Endothelial cell of umbilical vein (primary cell): Measurements from ENCODE around the gene INPP4B. TPM values are rescaled to one million over a fixed set of nuclear protein-coding genes. Genes with fewer than 3 reads are reported as not detected.

Experiments
- BruUV-seq: library from RNA; stranded (reverse); fragments of 400-500 nt; replicated peaks from 2 replicates; lab custom pipeline; 2021; lab: Mats Ljungman, UMichigan
- CTCF ChIA-PET: fragments of 300-600, 350-600 bp; sonication (Branson Sonifier 250); formaldehyde crosslinking; loops from one replicate; lab custom pipeline; 2021; ENCODE audit warnings: antibody characterized with exemption, inconsistent platforms; lab: Charles Lee
- POLR2A ChIA-PET: fragments of 300-600, 350-600 bp; sonication (Branson Sonifier 250); formaldehyde crosslinking; loops from one replicate; lab custom pipeline; 2021; ENCODE audit warnings: antibody characterized with exemption, inconsistent platforms; lab: Charles Lee
- DNase-seq: peaks from one replicate; pipeline ENCODE4 v3.0.0-alpha.2; 2011; ENCODE audit warnings: low read depth, low spot score
- FAIRE-seq: peaks from 2 replicates; lab custom pipeline; 2011; peaks lifted over from hg19 to GRCh38; lab: Jason Lieb, UNC
- H2AFZ ChIP-seq: 2 replicates; pipeline ENCODE4 v1.6.0; 2012; ENCODE audit warnings: low read depth, low read length, control low read depth, inconsistent platforms
- H3K27ac ChIP-seq: 2 replicates; pipeline ENCODE4 v1.5.1; 2011; ENCODE audit warnings: low read depth, mild to moderate bottlenecking, control low read depth, low read length, moderate library complexity; ENCODE audit not compliant: insufficient read depth
- H3K27me3 ChIP-seq, 2 experiments: 2 replicates each; pipeline versions ENCODE4 v1.6.0 to v1.6.1; 2011; ENCODE audit warnings: low read length in 2 of 2, mixed read lengths in 1 of 2; ENCODE audit not compliant: control insufficient read depth in 2 of 2, insufficient read depth in 2 of 2
- H3K36me3 ChIP-seq, 2 experiments: 2 replicates in 1 of 2; 3 replicates in 1 of 2; pipeline ENCODE4 v1.5.1; 2011; ENCODE audit warnings: low read length in 2 of 2, mild to moderate bottlenecking in 1 of 2, moderate library complexity in 1 of 2; ENCODE audit not compliant: control insufficient read depth in 2 of 2, insufficient read depth in 2 of 2; ENCODE audit errors: extremely low read depth in 1 of 2
- H3K4me1 ChIP-seq: 3 replicates; pipeline ENCODE4 v1.5.1; 2011; ENCODE audit warnings: mild to moderate bottlenecking, low read length; ENCODE audit not compliant: control insufficient read depth, insufficient read depth; ENCODE audit errors: extremely low read depth
- H3K4me2 ChIP-seq: 2 replicates; pipeline ENCODE4 v1.6.1; 2011; ENCODE audit warnings: low read length, control low read depth, mixed read lengths; ENCODE audit not compliant: insufficient read depth
- H3K4me3 ChIP-seq, 3 experiments: fragments of 200-600 bp in 1 of 3; sonication (generic), shearing (Covaris generic) in 1 of 3; replicated peaks in 1 of 3; 2 replicates each; pipeline ENCODE4 v1.5.1; 2011 to 2016; ENCODE audit warnings: control low read depth in 3 of 3, low read length in 3 of 3, mild to moderate bottlenecking in 2 of 3, inconsistent platforms in 1 of 3, low read depth in 1 of 3, moderate library complexity in 1 of 3; ENCODE audit not compliant: insufficient read depth in 1 of 3
- H3K79me2 ChIP-seq: 2 replicates; pipeline ENCODE4 v1.6.0; 2012; ENCODE audit warnings: low read length, inconsistent platforms; ENCODE audit not compliant: control insufficient read depth, insufficient read depth
- H3K9ac ChIP-seq: replicated peaks from 2 replicates; pipeline ENCODE3; 2011; ENCODE audit warnings: low read length, control low read depth; ENCODE audit not compliant: insufficient read depth; ENCODE audit errors: extremely low read depth
- H3K9me1 ChIP-seq: replicated peaks from 3 replicates; pipeline ENCODE4 v1.6.0; 2011; ENCODE audit warnings: mild to moderate bottlenecking, low read length; ENCODE audit not compliant: control insufficient read depth, insufficient read depth; ENCODE audit errors: extremely low read depth
- H3K9me3 ChIP-seq: replicated peaks from 2 replicates; pipeline ENCODE4 v1.5.1; 2012; ENCODE audit warnings: low read length, inconsistent platforms; ENCODE audit not compliant: control insufficient read depth, insufficient read depth
- H4K20me1 ChIP-seq: replicated peaks from 2 replicates; pipeline ENCODE3; 2011; ENCODE audit warnings: mild to moderate bottlenecking, low read length; ENCODE audit not compliant: control insufficient read depth, insufficient read depth; ENCODE audit errors: extremely low read depth
- EZH2 ChIP-seq: IDR thresholded peaks from 2 replicates; pipeline ENCODE4 v1.6.1; 2012; ENCODE audit warnings: borderline replicate concordance, low read depth, mild to moderate bottlenecking, moderate library complexity, low read length, inconsistent platforms; ENCODE audit not compliant: severe bottlenecking
- FOS ChIP-seq: IDR thresholded peaks from 2 replicates; pipeline ENCODE4 v1.6.1; 2011; ENCODE audit warnings: mild to moderate bottlenecking, low read length, moderate library complexity, borderline replicate concordance; ENCODE audit not compliant: insufficient read depth
- GATA2 ChIP-seq: IDR thresholded peaks from 2 replicates; pipeline ENCODE4 v1.7.0; 2011; ENCODE audit warnings: low read depth, mild to moderate bottlenecking, moderate library complexity, mixed read lengths, low read length; ENCODE audit not compliant: insufficient read length, insufficient read depth
- JUN ChIP-seq: IDR thresholded peaks from 2 replicates; pipeline ENCODE4 v1.6.1; 2011; ENCODE audit warnings: borderline replicate concordance, low read depth; ENCODE audit not compliant: insufficient read length, insufficient read depth
- MYC ChIP-seq: IDR thresholded peaks from one replicate; pipeline ENCODE4 v1.6.1; 2011; ENCODE audit warnings: mild to moderate bottlenecking, low read depth, low read length
- POLR2A ChIP-seq: IDR thresholded peaks from 2 replicates; pipeline ENCODE4 v1.6.1; 2012; ENCODE audit warnings: low read depth, mild to moderate bottlenecking, control low read depth, low read length
- POLR2AphosphoS5 ChIP-seq: IDR thresholded peaks from 2 replicates; pipeline ENCODE4 v1.6.1; 2012; ENCODE audit warnings: low read depth, mild to moderate bottlenecking, control low read depth, low read length, moderate library complexity; ENCODE audit not compliant: insufficient read depth
- dilution Hi-C: fragments of 300-500 bp; cut with MboI; formaldehyde crosslinking; loops from one replicate; pipeline ENCODE4 v1.15.0; 2019; ENCODE audit warnings: low sequenced_read_pairs; ENCODE audit not compliant: extremely low pct_ligation_motif_present
- intact Hi-C: fragments of 100-400 bp; cut with micrococcal nuclease; formaldehyde crosslinking; loops from one replicate; pipeline ENCODE4 v1.10.0; 2022
- polyA plus RNA-seq, 4 experiments: library from polyadenylated mRNA; depleted of rRNA in 3 of 4; stranded (reverse) in 3 of 4; unstranded in 1 of 4; fragments of >200 nt; gene quantifications; 2 replicates each; pipeline versions ENCODE4 v1.2.1 to v1.2.3, GENCODE V29; 2011 to 2012; ENCODE audit warnings: missing spikeins in 1 of 4
- total RNA-seq: library from RNA; stranded (reverse); gene quantifications from 2 replicates; pipeline ENCODE4 v1.2.3, GENCODE V29; 2021
- TF ChIP-seq, protein P1 (sequence below): IDR thresholded peaks from 2 replicates; pipeline ENCODE4 v1.6.1; 2011; ENCODE audit not compliant: insufficient read depth, insufficient read length
- TF ChIP-seq, protein P2 (sequence below), 2 donors: IDR thresholded peaks; 1 replicate in 1 of 2; 2 replicates in 1 of 2; pipeline ENCODE4 v1.5.1; 2011; ENCODE audit warnings: low read length in 2 of 2, mild to moderate bottlenecking in 2 of 2, moderate library complexity in 2 of 2, control low read depth in 1 of 2, inconsistent platforms in 1 of 2, low read depth in 1 of 2; ENCODE audit not compliant: insufficient read depth in 1 of 2; ENCODE audit errors: extremely low read depth in 1 of 2

INPP4B gene
- total and polyA plus RNA-seq, 2 donors (not counting 3 experiments of a cell fraction or from before 2014, with no cell fraction given) = 0.41 to 3.1 TPM

DNA sequence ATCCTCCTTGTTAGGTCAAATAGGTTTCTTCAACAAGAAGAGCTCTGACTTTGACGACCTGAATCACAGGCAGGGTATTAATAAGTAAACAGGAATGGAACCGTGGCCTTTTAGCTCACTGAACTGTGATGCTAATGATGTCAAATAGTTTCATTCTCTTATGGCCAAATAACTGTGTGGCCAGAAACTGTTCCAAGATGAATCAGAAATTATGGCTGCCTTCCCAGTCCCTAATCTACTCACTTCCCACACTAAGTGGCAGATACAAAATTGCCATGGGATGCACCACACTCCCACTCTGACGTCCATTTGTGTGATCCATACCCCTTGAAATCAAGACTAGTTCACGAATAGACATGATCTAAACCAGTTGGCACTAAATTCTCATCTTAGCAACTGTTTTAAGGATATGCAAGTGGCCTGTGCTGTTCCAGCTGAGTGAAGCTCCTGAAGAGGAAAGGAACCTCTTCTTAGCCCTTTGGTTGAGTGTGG lies 754.4 kb downstream of the INPP4B start:
- POLR2A ChIA-PET = no interaction called here
- CTCF ChIA-PET = interaction anchor here (1.0 to 1.4 kb wide), 3 partner anchors 35 to 746 kb away, joined by 3 to 7 read pairs (median 4); no protein-coding TSS in a partner anchor
- dilution Hi-C loops = no loop called here
- Histone ChIP-seq H3K4me3 (no peak overlapping the region), H3K4me1 (peaks cover 36% of the 10 kb centered on the region), H3K36me3 (no peaks in the 10 kb centered on the region), H3K79me2 (no peaks in the 10 kb centered on the region), H3K9me1 (no peaks in the 10 kb centered on the region), H3K4me2 (peak overlapping the region; percentile 8), H4K20me1 (no peaks in the 10 kb centered on the region), H3K9me3 (no peaks in the 10 kb centered on the region), H3K27ac (peak overlapping the region; percentile 90), H3K27me3 (no peaks in the 10 kb centered on the region), H3K9ac (peak overlapping the region; percentile 35), H2AFZ (peak overlapping the region; percentile 24)
- DNase-seq (peak; percentile 95), FAIRE-seq (peak; percentile 68)
- BruUV-seq = TSS peak; percentile 79
- intact Hi-C loops = loop anchor here (1.0 to 10.0 kb wide), 10 partner anchors 31 to 869 kb away; partner anchors contain the start of genes IL15 and ZNF330
- peak; percentile 38 for TF ChIP-seq POLR2AphosphoS5
- TF ChIP-seq EZH2 = no peak
- TF ChIP-seq, protein P1, sequence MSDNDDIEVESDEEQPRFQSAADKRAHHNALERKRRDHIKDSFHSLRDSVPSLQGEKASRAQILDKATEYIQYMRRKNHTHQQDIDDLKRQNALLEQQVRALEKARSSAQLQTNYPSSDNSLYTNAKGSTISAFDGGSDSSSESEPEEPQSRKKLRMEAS = no peak
- peak; percentile 31 for TF ChIP-seq JUN
- TF ChIP-seq, protein P2, sequence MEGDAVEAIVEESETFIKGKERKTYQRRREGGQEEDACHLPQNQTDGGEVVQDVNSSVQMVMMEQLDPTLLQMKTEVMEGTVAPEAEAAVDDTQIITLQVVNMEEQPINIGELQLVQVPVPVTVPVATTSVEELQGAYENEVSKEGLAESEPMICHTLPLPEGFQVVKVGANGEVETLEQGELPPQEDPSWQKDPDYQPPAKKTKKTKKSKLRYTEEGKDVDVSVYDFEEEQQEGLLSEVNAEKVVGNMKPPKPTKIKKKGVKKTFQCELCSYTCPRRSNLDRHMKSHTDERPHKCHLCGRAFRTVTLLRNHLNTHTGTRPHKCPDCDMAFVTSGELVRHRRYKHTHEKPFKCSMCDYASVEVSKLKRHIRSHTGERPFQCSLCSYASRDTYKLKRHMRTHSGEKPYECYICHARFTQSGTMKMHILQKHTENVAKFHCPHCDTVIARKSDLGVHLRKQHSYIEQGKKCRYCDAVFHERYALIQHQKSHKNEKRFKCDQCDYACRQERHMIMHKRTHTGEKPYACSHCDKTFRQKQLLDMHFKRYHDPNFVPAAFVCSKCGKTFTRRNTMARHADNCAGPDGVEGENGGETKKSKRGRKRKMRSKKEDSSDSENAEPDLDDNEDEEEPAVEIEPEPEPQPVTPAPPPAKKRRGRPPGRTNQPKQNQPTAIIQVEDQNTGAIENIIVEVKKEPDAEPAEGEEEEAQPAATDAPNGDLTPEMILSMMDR (IDR thresholded peaks at IDR 0.05; ENCODE audit: extremely low read depth in 1 of 2, insufficient read depth in 1 of 2, low read depth in 1 of 2, low read length in 2 of 2) = no peak
- peak; percentile 35 for TF ChIP-seq GATA2
- no peak for TF ChIP-seq MYC
- no peak for TF ChIP-seq POLR2A
- no peak for TF ChIP-seq FOS
